H9 (cell line): ENCODE measurements around the gene PKP3. TPM values are rescaled to one million over a fixed set of nuclear protein-coding genes. Genes with fewer than 3 reads are reported as not detected.

Experiments
- DNase-seq: peaks from one replicate; pipeline ENCODE4 v3.0.0-alpha.2; 2017
- H2AFZ ChIP-seq: one replicate; pipeline ENCODE4 v1.6.1; 2013; ENCODE audit warnings: mild to moderate bottlenecking, low read length, control low read depth, moderate library complexity
- H2AK5ac ChIP-seq: 2 replicates; pipeline ENCODE4 v1.6.1; 2013; ENCODE audit warnings: low read length, control low read depth, mixed read lengths; ENCODE audit not compliant: insufficient read length
- H2BK120ac ChIP-seq: one replicate; pipeline ENCODE4 v1.6.1; 2013; ENCODE audit warnings: low read depth, mild to moderate bottlenecking, low read length, control low read depth, inconsistent platforms; ENCODE audit not compliant: poor library complexity, severe bottlenecking
- H2BK12ac ChIP-seq: 2 replicates; pipeline ENCODE4 v1.6.1; 2013; ENCODE audit warnings: low read length, control low read depth, mixed read lengths, low read depth; ENCODE audit not compliant: insufficient read length
- H2BK15ac ChIP-seq: 2 replicates; pipeline ENCODE4 v1.6.1; 2013; ENCODE audit warnings: low read depth, low read length, control low read depth
- H2BK20ac ChIP-seq: one replicate; pipeline ENCODE4 v1.6.1; 2013; ENCODE audit warnings: low read depth, mild to moderate bottlenecking, low read length, control low read depth, inconsistent platforms; ENCODE audit not compliant: poor library complexity, severe bottlenecking
- H2BK5ac ChIP-seq: 2 replicates; pipeline ENCODE4 v1.6.1; 2013; ENCODE audit warnings: low read length, control low read depth, mixed read lengths; ENCODE audit not compliant: insufficient read length
- H3K14ac ChIP-seq: 2 replicates; pipeline ENCODE4 v1.6.1; 2013; ENCODE audit warnings: low read length, control low read depth; ENCODE audit not compliant: insufficient read depth
- H3K18ac ChIP-seq: 2 replicates; pipeline ENCODE4 v1.6.1; 2013; ENCODE audit warnings: low read depth, mild to moderate bottlenecking, mixed read lengths, low read length, control low read depth; ENCODE audit not compliant: insufficient read length
- H3K23ac ChIP-seq: 2 replicates; pipeline ENCODE4 v1.6.1; 2013; ENCODE audit warnings: low read length, control low read depth, mixed read lengths, low read depth; ENCODE audit not compliant: insufficient read length
- H3K23me2 ChIP-seq: 2 replicates; pipeline ENCODE4 v1.6.1; 2013; ENCODE audit warnings: low read depth, mild to moderate bottlenecking, mixed read lengths, low read length, control low read depth; ENCODE audit not compliant: insufficient read length, poor library complexity, severe bottlenecking
- H3K27ac ChIP-seq: 2 replicates; pipeline ENCODE4 v1.5.1; 2013; ENCODE audit warnings: low read length, control low read depth, mixed read lengths, low read depth; ENCODE audit not compliant: insufficient read length
- H3K27me3 ChIP-seq: 2 replicates; pipeline ENCODE4 v1.6.1; 2013; ENCODE audit warnings: low read length, control low read depth, inconsistent platforms; ENCODE audit not compliant: insufficient read depth
- H3K4ac ChIP-seq: 2 replicates; pipeline ENCODE4 v1.6.1; 2013; ENCODE audit warnings: low read depth, mild to moderate bottlenecking, control low read depth, inconsistent platforms, low read length, moderate library complexity
- H3K4me1 ChIP-seq: 2 replicates; pipeline ENCODE4 v1.6.1; 2013; ENCODE audit warnings: low read length, control low read depth, inconsistent platforms; ENCODE audit not compliant: insufficient read depth
- H3K4me2 ChIP-seq: 2 replicates; pipeline ENCODE4 v1.6.1; 2013; ENCODE audit warnings: low read length, control low read depth, mixed read lengths; ENCODE audit not compliant: insufficient read length, insufficient read depth
- H3K56ac ChIP-seq: 2 replicates; pipeline ENCODE4 v1.6.1; 2013; ENCODE audit warnings: low read depth, mild to moderate bottlenecking, mixed read lengths, low read length, control low read depth; ENCODE audit not compliant: insufficient read length
- H3K79me1 ChIP-seq: 2 replicates; pipeline ENCODE4 v1.6.1; 2013; ENCODE audit warnings: low read depth, mild to moderate bottlenecking, moderate library complexity, low read length, control low read depth, inconsistent platforms; ENCODE audit not compliant: insufficient read depth, poor library complexity, severe bottlenecking
- H3K79me2 ChIP-seq: 2 replicates; pipeline ENCODE4 v1.6.1; 2013; ENCODE audit warnings: low read length, control low read depth, inconsistent platforms; ENCODE audit not compliant: insufficient read depth
- H3K9ac ChIP-seq: 2 replicates; pipeline ENCODE4 v1.6.1; 2013; ENCODE audit warnings: low read length, control low read depth, mixed read lengths; ENCODE audit not compliant: insufficient read length; ENCODE audit errors: extremely low read depth
- H3K9me3 ChIP-seq: one replicate; pipeline ENCODE4 v1.6.1; 2013; ENCODE audit warnings: low read depth, low read length, inconsistent platforms; ENCODE audit not compliant: control insufficient read depth
- H3T11ph ChIP-seq: one replicate; pipeline ENCODE4 v1.6.1; 2013; ENCODE audit warnings: mild to moderate bottlenecking, low read length, control low read depth, inconsistent platforms
- H4K20me1 ChIP-seq: one replicate; pipeline ENCODE4 v1.6.1; 2013; ENCODE audit not compliant: control insufficient read depth, insufficient read length, insufficient read depth
- H4K5ac ChIP-seq: 2 replicates; pipeline ENCODE4 v1.6.1; 2013; ENCODE audit warnings: low read depth, mild to moderate bottlenecking, mixed read lengths, low read length, control low read depth; ENCODE audit not compliant: insufficient read length
- H4K8ac ChIP-seq: replicated peaks from 2 replicates; pipeline ENCODE4 v1.6.1; 2013; ENCODE audit warnings: low read length, control low read depth, mixed read lengths, low read depth; ENCODE audit not compliant: insufficient read length
- H4K91ac ChIP-seq: 2 replicates; pipeline ENCODE4 v1.6.1; 2013; ENCODE audit warnings: low read depth, mild to moderate bottlenecking, moderate library complexity, mixed read lengths, low read length, control low read depth; ENCODE audit not compliant: insufficient read length
- H3K27ac Mint-ChIP-seq, 3 experiments: 2 replicates in 2 of 3; 3 replicates in 1 of 3; pipeline ENCODE4 v1.8.0; 2020 to 2021; ENCODE audit warnings: mixed read lengths in 3 of 3, mild to moderate bottlenecking in 1 of 3, moderate library complexity in 1 of 3
- H3K27me3 Mint-ChIP-seq: 2 replicates; pipeline ENCODE4 v1.8.0; 2021; ENCODE audit warnings: low read depth, mild to moderate bottlenecking, moderate library complexity, mixed read lengths
- H3K36me3 Mint-ChIP-seq, 3 experiments: 2 replicates in 2 of 3; 3 replicates in 1 of 3; pipeline ENCODE4 v1.8.0; 2020 to 2021; ENCODE audit warnings: low read depth in 3 of 3, mixed read lengths in 3 of 3; ENCODE audit not compliant: insufficient read depth in 1 of 3
- H3K4me1 Mint-ChIP-seq, 2 experiments: 2 replicates each; pipeline ENCODE4 v1.8.0; 2020; ENCODE audit warnings: mixed read lengths in 2 of 2
- H3K4me3 Mint-ChIP-seq, 2 experiments: 2 replicates in 1 of 2; 3 replicates in 1 of 2; pipeline ENCODE4 v1.8.0; 2020 to 2021; ENCODE audit warnings: mild to moderate bottlenecking in 2 of 2, mixed read lengths in 2 of 2, moderate library complexity in 1 of 2
- H3K9me3 Mint-ChIP-seq, 2 experiments: 2 replicates in 1 of 2; 3 replicates in 1 of 2; pipeline ENCODE4 v1.8.0; 2020; ENCODE audit warnings: mild to moderate bottlenecking in 2 of 2, mixed read lengths in 2 of 2, moderate library complexity in 1 of 2
- WGBS: extraction: QIAGEN DNeasy Blood & Tissue Kit; methylation state at CpG from one replicate; pipeline ENCODE4 v1.1.7; 2013; ENCODE audit warnings: missing lambda C conversion rate, low lambda C conversion rate, mixed read lengths; ENCODE audit not compliant: insufficient read length; ENCODE audit errors: extremely low coverage; 5-methylcytosine and 5-hydroxymethylcytosine counted together
- total RNA-seq: library from RNA; stranded (reverse); gene quantifications from 2 replicates; pipeline ENCODE4 v1.2.1, GENCODE V29; 2021
- TF ChIP-seq, protein P1 (sequence below): fragments of 200-600 bp; sonication (generic); conservative IDR thresholded peaks from 3 replicates; pipeline ENCODE4 v1.8.0; 2021; ENCODE audit warnings: antibody characterized with exemption, mild to moderate bottlenecking

PKP3 gene
- total RNA-seq, 1 experiment from 2014 or later: 41.7 TPM

DNA sequence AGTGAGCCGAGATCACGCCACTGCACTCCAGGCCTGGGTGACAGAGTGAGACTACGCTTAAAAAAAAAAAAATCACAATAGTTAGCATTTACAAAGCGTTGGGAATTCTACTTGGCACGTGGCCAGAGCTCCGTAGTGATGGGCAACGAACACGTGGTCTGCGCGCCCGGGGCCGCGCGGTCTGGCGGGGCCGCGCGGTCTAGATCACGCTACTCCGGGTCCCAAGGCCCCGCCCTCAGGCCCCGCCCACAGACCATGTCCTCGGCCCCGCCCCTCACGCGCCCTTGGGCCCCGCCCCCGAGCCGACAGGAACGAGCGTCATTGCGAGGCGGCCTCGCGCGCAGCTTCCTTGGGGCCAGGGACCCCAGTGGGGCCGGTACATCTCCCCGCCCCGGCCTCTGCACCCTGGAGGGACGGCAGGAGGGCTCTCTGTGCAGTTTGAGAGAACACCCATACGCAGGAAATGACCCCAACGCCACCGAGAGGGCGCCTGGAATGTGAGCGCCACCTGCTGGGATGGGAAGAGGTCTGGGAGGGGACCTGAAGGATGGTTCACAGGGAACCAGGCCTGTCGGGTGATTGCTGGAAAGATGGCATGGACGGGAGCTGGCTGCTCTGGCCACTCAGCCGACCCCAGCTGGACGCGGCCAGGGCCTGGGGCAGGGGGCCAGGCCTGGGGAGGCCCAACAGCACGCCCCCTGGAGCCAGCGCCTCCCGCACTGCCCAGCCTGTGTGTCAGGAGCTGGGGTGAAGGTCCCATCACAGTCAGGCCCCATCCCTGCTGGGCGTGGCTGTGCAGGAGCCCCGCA is 54.1 kb downstream of the PKP3 start:
- H3K9me3 ChIP-seq: no peaks in the 10 kb centered on the region
- H3K9ac ChIP-seq: no peak overlapping the region
- H2AK5ac ChIP-seq: no peak overlapping the region
- H3K27me3 ChIP-seq: no peaks in the 10 kb centered on the region
- no peak overlapping the region for H4K8ac ChIP-seq
- no peak overlapping the region for H4K5ac ChIP-seq
- H4K20me1 ChIP-seq: no peaks in the 10 kb centered on the region
- no peak overlapping the region for H3K56ac ChIP-seq
- no peak overlapping the region for H3K27ac ChIP-seq
- Mint-ChIP-seq H3K36me3 (peaks cover 4 to 11% (median 10%) of the 10 kb centered on the region in 3 experiments; a peak in 6 of 7 replicates), H3K27me3 (peaks cover 5% of the 10 kb centered on the region), H3K4me3 (peak overlapping the region; percentile 90 to 96), H3K9me3 (peaks cover 0 to 2% of the 10 kb centered on the region in 2 experiments; a peak in 2 of 5 replicates), H3K4me1 (peaks cover 16 to 22% of the 10 kb centered on the region in 2 experiments), H3K27ac (peak overlapping the region; percentile 70 to 98 (median 86); a peak in 4 of 7 replicates)
- no peaks in the 10 kb centered on the region for H3K4me1 ChIP-seq
- H3K23me2 ChIP-seq: peaks cover 7% of the 10 kb centered on the region
- H3T11ph ChIP-seq: no peak overlapping the region
- peak overlapping the region; percentile 62 for H3K4me2 ChIP-seq
- H2BK15ac ChIP-seq: no peak overlapping the region
- H3K4ac ChIP-seq: no peak overlapping the region
- no peak overlapping the region for H4K91ac ChIP-seq
- peaks cover 5% of the 10 kb centered on the region; the same call in 1 of the 2 replicates for H3K79me2 ChIP-seq
- H2BK5ac ChIP-seq: no peak overlapping the region
- TF ChIP-seq, protein P1, sequence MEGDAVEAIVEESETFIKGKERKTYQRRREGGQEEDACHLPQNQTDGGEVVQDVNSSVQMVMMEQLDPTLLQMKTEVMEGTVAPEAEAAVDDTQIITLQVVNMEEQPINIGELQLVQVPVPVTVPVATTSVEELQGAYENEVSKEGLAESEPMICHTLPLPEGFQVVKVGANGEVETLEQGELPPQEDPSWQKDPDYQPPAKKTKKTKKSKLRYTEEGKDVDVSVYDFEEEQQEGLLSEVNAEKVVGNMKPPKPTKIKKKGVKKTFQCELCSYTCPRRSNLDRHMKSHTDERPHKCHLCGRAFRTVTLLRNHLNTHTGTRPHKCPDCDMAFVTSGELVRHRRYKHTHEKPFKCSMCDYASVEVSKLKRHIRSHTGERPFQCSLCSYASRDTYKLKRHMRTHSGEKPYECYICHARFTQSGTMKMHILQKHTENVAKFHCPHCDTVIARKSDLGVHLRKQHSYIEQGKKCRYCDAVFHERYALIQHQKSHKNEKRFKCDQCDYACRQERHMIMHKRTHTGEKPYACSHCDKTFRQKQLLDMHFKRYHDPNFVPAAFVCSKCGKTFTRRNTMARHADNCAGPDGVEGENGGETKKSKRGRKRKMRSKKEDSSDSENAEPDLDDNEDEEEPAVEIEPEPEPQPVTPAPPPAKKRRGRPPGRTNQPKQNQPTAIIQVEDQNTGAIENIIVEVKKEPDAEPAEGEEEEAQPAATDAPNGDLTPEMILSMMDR: peak; percentile 77
- H2AFZ ChIP-seq: no peak overlapping the region
- peak overlapping the region; percentile 81 for H3K18ac ChIP-seq
- H3K14ac ChIP-seq: peak overlapping the region; percentile 85
- H2BK120ac ChIP-seq: no peak overlapping the region
- H3K79me1 ChIP-seq: peaks cover 7% of the 10 kb centered on the region
- no peak overlapping the region for H3K23ac ChIP-seq
- WGBS: no CpG with 5 or more reads among the region's 55 CpGs
- peak; percentile 93 for DNase-seq
- H2BK12ac ChIP-seq: no peak overlapping the region
- H2BK20ac ChIP-seq: no peak overlapping the region
